Stimulated activated CD8-positive, alpha-beta memory T cell treated with anti-CD3 and anti-CD28 coated beads, Interleukin-15, amount 100 ng/mL, for 1 hour (primary cell): ENCODE results near the gene PROB1.
A peak's percentile ranks its signal among the peaks of the same experiment; 100 is the strongest.
"Not testable (repeated sequence)": the region's sequence is repeated elsewhere in the genome, so short reads cannot be mapped to it uniquely, and the experiment has no call there.

Source experiments
- DNase-seq: peaks from one replicate; pipeline ENCODE4 v3.0.0-alpha.2; 2020; ENCODE audit warnings: low read depth

Gene PROB1

GRCh38 chr5:139413153-139413552, 18.2 kb upstream of the PROB1 start:
- DNase-seq: no peak

- no peak for DNase-seq
Measured at GRCh38 chr5:139410993-139411828, 16.3 kb upstream of the PROB1 start.

- DNase-seq: no peak
Measured at GRCh38 chr5:139410121-139410992, 15.5 kb upstream of the PROB1 start.

GRCh38 chr5:139409116-139409515, 14.2 kb upstream of the PROB1 start:
- DNase-seq: not testable (repeated sequence)

- DNase-seq: no peak
Measured at GRCh38 chr5:139408191-139408590, 13.3 kb upstream of the PROB1 start.

- no peak for DNase-seq
Measured at GRCh38 chr5:139407517-139407916, 12.6 kb upstream of the PROB1 start.

GRCh38 chr5:139406963-139407362, 12.1 kb upstream of the PROB1 start:
- no peak for DNase-seq

- no peak for DNase-seq
Measured at GRCh38 chr5:139404484-139404840, 9.6 kb upstream of the PROB1 start.

GRCh38 chr5:139403787-139404483, 9.0 kb upstream of the PROB1 start, which contains the start of gene SPATA24:
Gene SPATA24 (minus strand): TSS chr5:139404089. CDS start chr5:139404060, 29 bp downstream.
- peak; percentile 96 for DNase-seq

GRCh38 chr5:139403418-139403786, 8.5 kb upstream of the PROB1 start:
- DNase-seq: no peak

- no peak for DNase-seq
Measured at GRCh38 chr5:139402561-139403158, 7.8 kb upstream of the PROB1 start.

GRCh38 chr5:139401546-139401945, 6.6 kb upstream of the PROB1 start:
- DNase-seq: no peak

GRCh38 chr5:139399501-139400121, 4.7 kb upstream of the PROB1 start:
- no peak for DNase-seq

GRCh38 chr5:139397921-139398320, 3.0 kb upstream of the PROB1 start:
- no peak for DNase-seq

GRCh38 chr5:139396691-139397090, 1.8 kb upstream of the PROB1 start:
- no peak for DNase-seq

GRCh38 chr5:139395844-139396640, 1.1 kb upstream of the PROB1 start:
- no peak for DNase-seq

GRCh38 chr5:139394123-139394653, 716 bp downstream of the PROB1 start:
- no peak for DNase-seq

- no peak for DNase-seq
Measured at GRCh38 chr5:139393497-139394122, 1.3 kb downstream of the PROB1 start.

- peak; percentile 57 for DNase-seq
Measured at GRCh38 chr5:139392678-139393496, 2.0 kb downstream of the PROB1 start.
